Neural cell (in vitro differentiated cells): ENCODE results near the gene FUBP3.

ENCODE experiments used
- TAF1 ChIP-seq: IDR thresholded peaks from 2 replicates; pipeline ENCODE4 v1.6.1; 2012; ENCODE audit warnings: low read depth
- TF ChIP-seq, protein P1 (sequence below): fragments of 450-650 bp; IDR thresholded peaks from 2 replicates; pipeline ENCODE4 v1.5.1; 2014; ENCODE audit warnings: antibody characterized with exemption, mild to moderate bottlenecking, moderate library complexity; ENCODE audit not compliant: poor library complexity, severe bottlenecking

DNA sequence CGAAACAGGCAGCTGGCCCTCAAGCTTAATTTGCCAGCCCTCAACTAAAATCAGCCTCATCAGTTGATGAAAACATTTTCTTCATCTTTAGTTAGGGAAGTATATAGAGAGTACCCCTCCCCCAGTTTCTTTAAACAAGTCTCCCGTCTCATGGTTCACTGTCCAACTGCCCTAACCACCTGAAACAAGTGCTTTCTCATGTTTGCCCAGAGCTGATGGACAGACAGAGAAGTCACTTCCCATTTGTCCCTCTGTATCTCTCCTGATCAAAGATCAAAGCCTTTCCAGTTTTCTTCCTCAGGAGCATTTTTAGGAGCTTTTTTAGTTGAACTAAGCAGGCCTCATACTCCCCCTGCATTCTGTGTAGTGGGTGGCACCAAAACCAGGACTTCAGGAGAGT lies 21.7 kb downstream of the FUBP3 start:
- TF ChIP-seq TAF1 = no peak
- TF ChIP-seq, protein P1, sequence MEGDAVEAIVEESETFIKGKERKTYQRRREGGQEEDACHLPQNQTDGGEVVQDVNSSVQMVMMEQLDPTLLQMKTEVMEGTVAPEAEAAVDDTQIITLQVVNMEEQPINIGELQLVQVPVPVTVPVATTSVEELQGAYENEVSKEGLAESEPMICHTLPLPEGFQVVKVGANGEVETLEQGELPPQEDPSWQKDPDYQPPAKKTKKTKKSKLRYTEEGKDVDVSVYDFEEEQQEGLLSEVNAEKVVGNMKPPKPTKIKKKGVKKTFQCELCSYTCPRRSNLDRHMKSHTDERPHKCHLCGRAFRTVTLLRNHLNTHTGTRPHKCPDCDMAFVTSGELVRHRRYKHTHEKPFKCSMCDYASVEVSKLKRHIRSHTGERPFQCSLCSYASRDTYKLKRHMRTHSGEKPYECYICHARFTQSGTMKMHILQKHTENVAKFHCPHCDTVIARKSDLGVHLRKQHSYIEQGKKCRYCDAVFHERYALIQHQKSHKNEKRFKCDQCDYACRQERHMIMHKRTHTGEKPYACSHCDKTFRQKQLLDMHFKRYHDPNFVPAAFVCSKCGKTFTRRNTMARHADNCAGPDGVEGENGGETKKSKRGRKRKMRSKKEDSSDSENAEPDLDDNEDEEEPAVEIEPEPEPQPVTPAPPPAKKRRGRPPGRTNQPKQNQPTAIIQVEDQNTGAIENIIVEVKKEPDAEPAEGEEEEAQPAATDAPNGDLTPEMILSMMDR = no peak
